Activated CD4-positive, alpha-beta T cell treated with anti-CD3 and anti-CD28 coated beads, Interleukin-2, amount 50 U/mL, for 48 hours (primary cell): Measurements from ENCODE around the gene TMEM88.
"Not testable (repeated sequence)": the region's sequence is repeated elsewhere in the genome, so short reads cannot be mapped to it uniquely, and the experiment has no call there.

ENCODE experiments used
- DNase-seq, 2 experiments: peaks; one replicate each; pipeline ENCODE4 v3.0.0-alpha.2; 2020

TMEM88 gene, protein sequence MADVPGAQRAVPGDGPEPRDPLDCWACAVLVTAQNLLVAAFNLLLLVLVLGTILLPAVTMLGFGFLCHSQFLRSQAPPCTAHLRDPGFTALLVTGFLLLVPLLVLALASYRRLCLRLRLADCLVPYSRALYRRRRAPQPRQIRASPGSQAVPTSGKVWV

GRCh38 chr17:7854851-7855659, at the start of gene TMEM88:
Gene TMEM88, plus strand, starts transcription at chr17:7855066. Its CDS starts 9 bp downstream, at chr17:7855075.
- no peak for DNase-seq

- no peak for DNase-seq
Observed at GRCh38 chr17:7806587-7806986, 48.3 kb upstream of the TMEM88 start.

- DNase-seq, result no peak
Observed at GRCh38 chr17:7807206-7807605, 47.7 kb upstream of the TMEM88 start.

DNA sequence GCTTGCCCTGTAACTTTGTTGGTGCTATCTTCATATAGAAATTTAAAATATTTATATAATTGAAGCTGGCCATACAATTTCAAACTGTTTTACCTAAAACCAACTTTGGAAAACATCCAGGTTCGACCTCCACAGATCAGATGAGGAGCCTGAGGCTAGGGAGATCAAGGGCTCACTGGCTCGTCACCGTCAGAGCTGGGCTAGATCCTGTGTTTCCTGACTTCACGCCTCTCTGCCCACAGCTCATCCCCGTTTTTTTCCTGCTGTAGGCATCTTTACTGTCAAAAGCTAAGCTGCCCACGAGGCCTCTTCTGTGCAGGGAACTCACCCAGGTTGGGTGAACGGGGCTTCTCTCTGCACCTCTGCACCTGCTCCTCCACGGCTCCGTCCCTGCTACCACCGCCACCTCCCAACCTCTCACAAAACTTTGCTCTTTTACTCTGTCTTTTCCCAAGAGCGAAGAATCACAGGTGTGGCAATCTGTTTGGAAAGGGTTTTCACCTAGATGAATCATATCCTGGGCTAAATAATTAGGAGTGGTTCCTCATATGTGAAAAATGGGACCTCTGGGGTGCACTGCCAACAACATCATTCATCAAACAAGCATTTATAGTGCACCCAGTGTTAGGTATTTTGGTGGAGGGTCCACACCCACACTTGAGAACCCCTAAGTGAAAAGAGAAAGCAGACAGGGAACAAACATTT, 45.6 kb upstream of the TMEM88 start:
- no peak for DNase-seq

DNA sequence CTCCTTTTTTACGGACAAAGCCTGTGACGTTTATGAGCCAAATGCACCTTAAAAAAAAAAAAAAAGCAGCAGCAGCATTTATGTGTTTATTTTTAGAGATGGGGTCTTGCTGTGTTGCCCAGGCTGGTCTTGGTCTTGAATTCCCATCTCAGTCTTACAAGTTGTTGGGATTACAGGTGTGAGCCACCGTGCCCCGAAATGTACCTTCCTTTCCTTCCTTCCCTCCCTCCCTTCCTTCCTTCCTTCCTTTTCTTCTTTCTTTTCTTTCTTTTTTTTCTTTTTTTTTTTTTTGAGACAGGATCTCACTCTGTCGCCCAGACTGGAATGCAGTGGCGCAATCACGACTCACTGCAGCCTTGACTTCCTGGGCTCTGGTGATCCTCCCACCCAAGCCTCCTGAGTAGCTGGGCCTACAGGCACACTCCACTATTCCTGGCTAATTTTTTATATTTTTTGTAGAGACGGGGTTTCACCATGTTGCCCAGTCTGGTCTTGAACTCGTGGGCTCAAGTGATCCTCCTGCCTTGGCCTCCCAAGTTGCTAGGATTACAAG, 45.0 kb upstream of the TMEM88 start:
- not testable (repeated sequence) for DNase-seq

- DNase-seq, result no peak
Observed at GRCh38 chr17:7811251-7811650, 43.6 kb upstream of the TMEM88 start.

DNA sequence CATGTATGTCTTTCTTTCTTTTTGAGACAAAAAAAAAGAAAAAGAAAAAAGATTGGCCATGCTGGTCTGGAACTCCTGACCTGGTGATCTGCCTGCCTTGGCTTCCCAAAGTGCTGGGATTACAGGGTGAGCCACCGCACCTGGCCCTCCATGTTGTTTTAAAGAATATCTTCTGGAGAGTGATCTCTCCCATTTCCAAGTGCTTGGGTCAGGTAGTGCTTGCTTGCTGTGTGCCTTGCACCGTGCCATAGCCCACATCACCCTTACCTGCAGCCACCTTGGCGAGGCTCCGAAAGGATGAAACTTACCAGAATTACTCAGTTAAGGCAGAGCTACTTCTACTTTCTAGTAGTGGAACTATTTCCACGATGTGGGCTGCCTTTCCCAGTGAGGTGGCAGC, 39.9 kb upstream of the TMEM88 start:
- no peak for DNase-seq

- no peak for DNase-seq
Observed at GRCh38 chr17:7816926-7817642, 37.8 kb upstream of the TMEM88 start.

GRCh38 chr17:7817643-7817964, 37.3 kb upstream of the TMEM88 start:
- no peak for DNase-seq

- DNase-seq, result no peak
Observed at GRCh38 chr17:7818026-7818425, 36.8 kb upstream of the TMEM88 start.

DNA sequence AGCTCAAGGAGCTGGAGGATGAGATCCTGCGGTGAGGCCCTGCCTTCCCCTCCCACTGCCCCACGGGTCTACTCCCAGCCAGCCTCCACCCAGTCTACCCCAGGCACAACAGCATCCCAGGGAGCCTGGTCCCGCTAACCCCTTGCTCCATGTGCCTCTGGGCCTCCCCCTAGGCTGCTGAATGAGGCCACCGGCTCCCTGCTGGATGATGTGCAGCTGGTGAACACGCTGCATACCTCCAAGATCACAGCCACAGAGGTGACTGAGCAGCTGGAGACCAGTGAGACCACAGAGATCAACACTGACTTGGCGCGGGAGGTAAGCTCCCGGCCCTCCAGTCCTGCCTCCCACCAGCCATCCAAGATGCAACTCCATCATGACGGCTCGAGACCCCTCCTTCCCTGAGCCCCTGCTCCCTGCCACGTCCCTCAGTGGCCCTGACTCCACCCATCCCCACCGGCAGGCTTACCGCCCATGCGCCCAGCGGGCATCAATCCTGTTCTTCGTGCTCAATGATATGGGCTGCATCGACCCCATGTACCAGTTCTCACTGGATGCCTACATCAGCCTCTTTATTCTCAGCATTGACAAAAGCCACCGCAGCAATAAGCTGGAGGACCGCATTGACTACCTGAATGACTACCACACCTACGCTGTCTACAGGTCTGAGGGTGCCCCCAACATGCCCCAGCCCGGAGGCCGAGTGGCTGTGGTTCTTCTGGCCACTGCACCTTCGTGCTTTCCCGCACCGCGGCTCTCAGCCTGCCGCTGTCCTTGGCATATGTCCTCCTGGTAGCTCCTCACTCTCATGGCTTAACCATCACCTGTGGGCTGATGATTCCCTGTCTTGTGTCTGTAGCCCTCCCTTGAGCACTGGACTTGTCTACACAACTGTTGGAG, 35.9 kb upstream of the TMEM88 start:
- no peak for DNase-seq

GRCh38 chr17:7820231-7820630, 34.6 kb upstream of the TMEM88 start:
- no peak for DNase-seq

DNA sequence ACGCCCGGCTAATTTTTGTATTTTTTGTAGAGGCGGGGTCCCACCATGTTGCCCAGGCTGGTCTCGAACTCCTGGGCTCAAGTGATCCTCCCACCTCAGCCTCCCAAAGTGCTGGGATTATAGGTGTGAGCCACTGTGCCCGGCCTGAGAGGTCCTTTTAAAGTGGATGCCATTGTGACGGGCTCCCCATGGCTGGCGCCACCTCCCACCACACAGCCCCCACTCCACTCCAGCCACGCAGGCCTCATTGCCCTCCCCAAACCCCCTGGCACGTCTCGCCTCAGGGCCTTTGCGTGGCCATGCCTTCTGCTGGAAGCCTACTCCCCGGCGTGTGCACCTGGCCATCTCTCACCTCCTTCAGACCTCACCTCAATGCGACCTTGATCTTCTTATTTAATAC, 32.7 kb upstream of the TMEM88 start:
- no peak for DNase-seq

- DNase-seq, result no peak
Observed at GRCh38 chr17:7823581-7824001, 31.3 kb upstream of the TMEM88 start.

DNA sequence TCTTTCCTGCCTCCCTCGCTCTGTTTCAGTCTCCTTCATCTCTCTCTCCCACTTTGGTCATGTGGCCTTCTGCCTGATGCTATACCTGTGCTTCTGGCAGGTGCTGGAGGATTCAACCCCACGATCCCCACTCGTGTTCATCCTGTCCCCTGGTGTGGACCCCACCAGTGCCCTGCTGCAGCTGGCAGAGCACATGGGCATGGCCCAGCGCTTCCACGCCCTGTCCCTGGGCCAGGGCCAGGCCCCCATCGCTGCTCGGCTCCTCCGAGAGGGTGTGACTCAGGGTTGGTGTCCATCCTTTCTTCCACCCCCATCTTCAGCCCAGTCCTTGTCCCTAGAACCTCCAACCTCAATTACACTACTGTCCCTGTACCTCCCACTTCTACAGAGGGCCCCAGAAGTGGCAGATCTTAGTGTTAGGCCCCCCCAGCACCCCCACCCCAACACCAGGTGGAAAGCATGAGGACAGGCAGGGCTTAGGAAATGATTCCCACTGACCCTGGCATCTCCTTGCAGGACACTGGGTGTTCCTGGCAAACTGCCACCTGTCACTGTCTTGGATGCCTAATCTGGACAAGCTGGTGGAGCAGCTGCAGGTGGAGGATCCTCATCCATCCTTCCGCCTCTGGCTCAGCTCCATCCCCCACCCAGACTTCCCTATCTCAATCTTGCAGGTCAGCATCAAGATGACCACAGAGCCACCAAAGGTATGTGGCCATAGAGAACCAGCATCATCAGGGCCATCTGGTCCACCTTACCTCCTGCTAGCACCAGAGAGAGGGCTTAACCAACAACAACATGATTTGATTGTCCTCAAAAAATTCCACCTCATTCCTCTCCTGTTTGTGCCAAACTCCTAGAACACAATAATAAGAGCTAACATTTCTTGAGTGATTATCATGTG, 30.6 kb upstream of the TMEM88 start:
- DNase-seq, result no peak

DNA sequence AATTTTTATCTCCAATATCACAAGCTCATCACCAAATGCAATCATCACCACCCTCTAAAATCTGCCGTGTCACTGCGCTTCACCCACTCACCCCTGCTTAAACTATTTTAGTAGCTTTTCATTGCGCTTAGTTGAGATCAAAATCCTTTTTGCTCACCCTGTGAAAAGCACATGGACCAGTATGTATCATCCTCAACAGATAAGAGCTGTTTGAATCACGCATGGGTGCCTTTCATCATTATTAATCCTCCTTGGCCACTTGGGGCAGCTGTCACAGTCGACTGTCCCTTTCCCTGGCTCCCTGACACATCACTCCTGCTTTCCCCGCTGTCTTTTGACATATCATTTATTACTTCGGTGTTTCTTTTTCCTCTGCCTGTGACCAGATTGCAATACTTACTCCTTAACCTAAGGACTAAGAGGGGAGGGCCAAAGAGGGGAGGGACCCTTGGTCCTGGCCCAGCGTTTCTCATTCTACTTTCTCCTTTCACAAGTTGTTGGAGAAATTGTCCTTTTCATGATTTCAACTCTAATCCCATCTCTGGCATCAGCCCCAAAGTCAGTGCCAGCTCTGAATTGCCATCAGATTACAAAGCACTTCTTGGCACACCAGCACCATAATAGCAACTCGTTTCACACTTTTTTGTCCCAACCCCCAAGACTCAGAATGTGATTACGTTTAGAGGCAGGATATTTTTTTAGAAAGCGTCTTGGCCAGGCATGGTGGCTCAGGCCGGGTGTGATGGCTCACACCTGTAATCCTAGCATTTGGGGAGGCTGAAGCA, 29.5 kb upstream of the TMEM88 start:
- no peak for DNase-seq

DNA sequence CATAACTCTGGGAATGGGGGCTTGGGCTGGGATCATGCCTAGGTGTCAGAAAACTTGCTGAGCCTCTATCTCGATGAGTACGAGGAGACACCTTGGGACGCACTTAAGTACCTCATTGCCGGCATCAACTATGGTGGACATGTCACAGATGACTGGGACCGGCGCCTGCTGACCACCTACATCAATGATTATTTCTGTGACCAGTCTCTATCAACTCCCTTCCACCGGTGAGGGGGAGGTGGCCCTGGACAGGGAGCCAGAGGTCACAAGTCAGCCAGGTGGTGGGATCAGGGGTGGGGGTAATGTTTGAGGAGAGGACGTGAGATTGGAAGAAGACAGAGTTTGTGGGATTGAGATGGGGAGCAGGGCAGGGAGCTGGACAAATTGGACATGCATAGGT, 24.2 kb upstream of the TMEM88 start:
- no peak for DNase-seq

GRCh38 chr17:7831233-7831632, 23.6 kb upstream of the TMEM88 start:
- no peak for DNase-seq

- DNase-seq, result no peak
Observed at GRCh38 chr17:7832431-7832830, 22.4 kb upstream of the TMEM88 start.
